Measurements from ENCODE around the gene FBXO38.

The FBXO38 gene

GRCh38 chr5:148471379-148471778, 87.6 kb downstream of the FBXO38 start:
- ChIA-PET POLR2A (no interaction called here), CTCF (interaction anchor here (0.9 kb wide), 1 partner anchor 28 kb away, joined by 4 read pairs; no protein-coding TSS in a partner anchor)
- Histone ChIP-seq H3K4me3 (ENCODE audit: low read depth, low read length) (no peak overlapping the region), H3K36me3 (ENCODE audit: control insufficient read depth in 2 of 2, insufficient read depth in 1 of 2, low read length in 2 of 2) (no peaks in the 10 kb centered on the region), H3K27ac (ENCODE audit: extremely low read depth, low read depth, low read length) (no peak overlapping the region), H3K9me3 (ENCODE audit: control insufficient read depth, insufficient read depth, low read depth, low read length) (no peaks in the 10 kb centered on the region), H3K4me1 (ENCODE audit: control insufficient read depth, insufficient read depth, low read length) (no peaks in the 10 kb centered on the region)
- TF ChIP-seq ZBTB17 (tag by site-specific recombination; IDR thresholded peaks at IDR 0.05): no peak
- no peak for TF ChIP-seq ZSCAN18 (tag by site-specific recombination; IDR thresholded peaks at IDR 0.05)
- no peak for TF ChIP-seq ZNF280D (tag by site-specific recombination; IDR thresholded peaks at IDR 0.05)
- no peak for TF ChIP-seq AEBP2 (tag by site-specific recombination; IDR thresholded peaks at IDR 0.05; ENCODE audit: borderline replicate concordance)

- CTCF ChIA-PET: no interaction called here
- H3K36me3 ChIP-seq (ENCODE audit: control insufficient read depth in 2 of 2, insufficient read depth in 1 of 2, low read length in 2 of 2): no peaks in the 10 kb centered on the region
- no peak overlapping the region for H3K27ac ChIP-seq (ENCODE audit: extremely low read depth, low read depth, low read length)
- TF ChIP-seq ZNF16 (tag by site-specific recombination; IDR thresholded peaks at IDR 0.05; ENCODE audit: low read depth): no peak
- H3K9me3 ChIP-seq (ENCODE audit: control insufficient read depth, insufficient read depth, low read depth, low read length): no peaks in the 10 kb centered on the region
- H3K4me1 ChIP-seq (ENCODE audit: control insufficient read depth, insufficient read depth, low read length): no peaks in the 10 kb centered on the region
- POLR2A ChIA-PET: no interaction called here
- H3K4me3 ChIP-seq (ENCODE audit: low read depth, low read length): no peak overlapping the region
These were observed 90.3 kb downstream of the FBXO38 start for GRCh38 chr5:148474025-148474511.

GRCh38 chr5:148476302-148476701, 92.5 kb downstream of the FBXO38 start:
- no peak overlapping the region for H3K27ac ChIP-seq (ENCODE audit: extremely low read depth, low read depth, low read length)
- no peaks in the 10 kb centered on the region for H3K4me1 ChIP-seq (ENCODE audit: control insufficient read depth, insufficient read depth, low read length)
- no peak overlapping the region for H3K4me3 ChIP-seq (ENCODE audit: low read depth, low read length)
- H3K36me3 ChIP-seq (ENCODE audit: control insufficient read depth in 2 of 2, insufficient read depth in 1 of 2, low read length in 2 of 2): no peaks in the 10 kb centered on the region
- CTCF ChIA-PET: interaction anchor here (0.6 kb wide), 1 partner anchor 643 kb away, joined by 3 read pairs; no protein-coding TSS in a partner anchor
- H3K9me3 ChIP-seq (ENCODE audit: control insufficient read depth, insufficient read depth, low read depth, low read length): no peaks in the 10 kb centered on the region
- POLR2A ChIA-PET: no interaction called here
- TF ChIP-seq INSM2 (tag by site-specific recombination; IDR thresholded peaks at IDR 0.05) (no peak), ZXDB (tag by site-specific recombination; IDR thresholded peaks at IDR 0.05) (no peak), PATZ1 (tag by site-specific recombination; IDR thresholded peaks at IDR 0.05) (no peak), ZNF2 (tag by site-specific recombination; IDR thresholded peaks at IDR 0.05) (no peak), SP3 (tag by site-specific recombination; IDR thresholded peaks at IDR 0.05) (no peak), ZEB2 (tag by site-specific recombination; IDR thresholded peaks at IDR 0.05) (no peak), ZFP69B (tag by site-specific recombination; IDR thresholded peaks at IDR 0.05) (no peak), ZNF266 (tag by site-specific recombination; IDR thresholded peaks at IDR 0.05; ENCODE audit: low read depth) (no peak), IKZF3 (tag by site-specific recombination; IDR thresholded peaks at IDR 0.05) (no peak), ZNF747 (tag by site-specific recombination; IDR thresholded peaks at IDR 0.05) (no peak), ZBTB48 (tag by site-specific recombination; IDR thresholded peaks at IDR 0.05) (no peak), KLF9 (tag by site-specific recombination; IDR thresholded peaks at IDR 0.05; ENCODE audit: low read depth) (no peak), ZNF354C (tag by site-specific recombination; IDR thresholded peaks at IDR 0.05; ENCODE audit: borderline replicate concordance, low read depth) (no peak), CTCF (tag by site-specific recombination; IDR thresholded peaks at IDR 0.05) (no peak), KLF10 (tag by site-specific recombination; IDR thresholded peaks at IDR 0.05) (no peak)
